Fibroblast of upper back skin (primary cell): ENCODE results near the gene C16orf89.

ENCODE experiments used
- DNase-seq: peaks from one replicate; pipeline ENCODE4 v3.0.0-alpha.2; 2013

The C16orf89 gene

DNA sequence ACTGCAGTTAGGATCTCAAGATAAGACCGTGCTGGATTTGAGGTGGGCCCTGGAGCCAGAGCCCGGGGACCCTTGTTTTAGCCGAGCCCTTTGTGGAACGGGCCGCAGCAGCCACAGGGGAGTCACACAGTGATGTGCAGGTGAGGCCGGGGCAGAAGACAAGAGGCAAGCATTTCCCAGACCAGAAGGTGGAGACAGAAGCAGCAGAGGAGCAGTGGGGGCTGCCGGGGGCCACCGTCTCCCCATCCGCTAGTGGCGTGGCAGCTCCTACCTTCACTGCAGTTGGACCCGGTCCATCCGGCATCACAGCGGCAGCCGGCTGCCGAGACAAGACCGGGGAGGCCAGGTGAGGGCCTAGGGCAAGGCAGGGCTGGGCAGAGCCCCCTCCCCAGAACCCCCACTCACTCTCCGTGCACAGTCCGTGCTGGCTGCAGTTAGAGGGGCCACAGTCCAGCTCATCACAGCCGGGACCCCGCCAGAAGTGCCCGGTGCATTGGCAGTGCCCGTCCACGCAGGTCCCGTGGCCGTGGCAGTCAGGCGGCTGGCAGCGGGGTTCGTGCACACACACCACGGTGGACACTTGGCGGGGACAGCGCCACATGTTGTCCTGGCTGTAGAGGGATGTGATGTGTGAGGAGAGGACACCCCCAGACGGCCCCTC, 38.1 kb downstream of the C16orf89 start:
- DNase-seq: no peak

- no peak for DNase-seq
Measured at GRCh38 chr16:5027086-5027485, 38.7 kb downstream of the C16orf89 start.

DNA sequence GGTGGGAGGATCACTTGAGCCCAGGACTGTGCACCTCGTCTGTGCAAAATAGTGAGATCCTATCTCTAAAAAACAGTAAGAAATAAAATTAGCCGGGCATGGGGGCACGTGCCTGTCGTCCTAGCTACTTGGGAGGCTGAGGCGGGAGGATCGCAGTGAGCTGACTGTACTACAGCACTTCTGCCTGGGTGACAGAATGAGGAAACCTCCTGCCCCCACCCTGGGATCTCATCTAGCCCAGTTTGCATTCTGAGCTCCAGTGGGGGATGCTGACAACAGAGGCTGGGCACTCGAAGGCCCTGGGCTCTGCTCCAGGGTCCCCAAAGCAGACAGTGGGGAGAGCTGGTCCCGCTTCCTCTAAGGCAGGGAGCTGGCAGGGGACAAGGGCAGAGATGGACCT, 39.1 kb downstream of the C16orf89 start:
- no peak for DNase-seq

- no peak for DNase-seq
Measured at GRCh38 chr16:5025171-5025632, 40.6 kb downstream of the C16orf89 start.

DNA sequence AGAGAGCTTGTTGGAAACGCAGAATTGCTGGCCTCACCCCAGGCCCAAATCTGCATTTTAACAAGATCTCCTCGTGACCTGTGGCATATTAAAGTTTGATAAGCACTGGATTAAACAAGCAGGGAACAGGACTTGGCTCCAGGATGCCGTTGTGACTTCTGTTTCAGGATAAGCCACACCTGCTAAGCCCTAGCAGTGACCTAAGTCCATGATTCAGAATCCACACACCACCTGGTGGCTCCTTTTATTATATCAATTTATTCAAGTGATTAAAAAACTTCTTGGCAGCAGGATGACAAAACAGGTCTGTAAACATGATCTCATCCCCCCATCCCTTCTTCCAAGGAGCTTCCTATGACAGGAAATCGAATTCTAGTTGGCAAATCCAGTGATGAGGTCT, 41.1 kb downstream of the C16orf89 start:
- no peak for DNase-seq

DNA sequence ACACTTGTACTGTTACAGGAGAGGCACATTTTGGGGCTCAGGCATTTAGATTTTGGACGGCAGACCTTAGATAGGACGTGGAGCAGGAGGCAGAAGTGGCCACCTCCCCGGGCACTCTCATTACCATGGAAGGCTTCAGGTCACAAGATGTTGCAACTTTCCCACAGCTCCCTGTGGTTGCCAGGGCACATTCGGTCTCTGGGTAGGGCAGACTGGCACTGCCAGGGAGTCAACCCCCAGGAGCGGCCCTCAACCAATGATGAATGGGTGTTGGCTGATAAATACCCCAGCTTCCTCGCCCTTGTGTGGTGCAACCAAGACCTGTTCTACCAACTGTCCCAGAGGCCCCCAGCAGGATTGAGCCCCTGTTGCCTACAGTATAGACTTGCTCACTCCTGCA, 43.2 kb downstream of the C16orf89 start:
- no peak for DNase-seq

DNA sequence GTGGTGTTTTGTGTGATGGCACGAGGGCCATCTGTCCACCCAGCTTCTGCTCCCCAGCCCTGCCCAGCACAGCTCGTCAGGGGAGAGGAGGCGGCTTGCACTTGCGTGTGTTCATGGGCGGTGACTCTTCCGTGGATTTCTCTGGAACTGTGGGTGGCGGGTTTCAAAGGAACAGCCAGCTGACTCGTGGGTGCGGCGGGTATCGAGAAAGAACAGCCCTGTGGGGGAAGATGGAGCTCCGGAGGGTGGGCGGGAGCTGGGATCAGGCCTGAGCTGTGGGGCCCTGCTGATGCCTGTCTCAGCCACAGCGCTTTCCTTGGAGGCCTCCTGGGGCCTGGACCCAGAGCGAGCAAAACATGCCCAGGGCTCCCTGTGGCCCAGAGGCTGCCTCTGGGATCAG, 45.2 kb downstream of the C16orf89 start:
- no peak for DNase-seq

GRCh38 chr16:5019775-5020174, 46.0 kb downstream of the C16orf89 start:
- no peak for DNase-seq

DNA sequence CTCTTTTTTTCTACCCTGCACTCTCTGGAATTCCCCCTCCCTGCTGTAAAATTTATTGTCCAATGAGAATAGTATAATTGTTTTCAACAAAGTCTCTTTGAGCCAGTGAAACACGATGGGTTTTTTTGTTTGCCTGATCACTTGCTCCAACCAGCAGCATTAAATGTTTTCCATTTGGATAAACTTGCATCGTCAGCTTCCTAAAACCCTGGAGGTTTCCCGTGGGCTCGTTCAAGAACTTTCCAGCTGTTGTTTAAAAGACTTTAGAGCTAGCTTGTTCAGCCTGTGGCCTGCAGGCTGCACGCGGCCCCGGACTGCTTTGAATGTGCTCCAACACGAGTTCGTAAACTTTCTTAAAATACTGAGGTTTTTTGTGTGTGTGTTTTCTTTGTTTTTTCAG, 47.0 kb downstream of the C16orf89 start:
- no peak for DNase-seq

- DNase-seq: no peak
Measured at GRCh38 chr16:5017678-5017969, 48.1 kb downstream of the C16orf89 start.

- DNase-seq: no peak
Measured at GRCh38 chr16:5016967-5017677, 48.6 kb downstream of the C16orf89 start.

GRCh38 chr16:5015887-5016286, 49.9 kb downstream of the C16orf89 start:
- no peak for DNase-seq

DNA sequence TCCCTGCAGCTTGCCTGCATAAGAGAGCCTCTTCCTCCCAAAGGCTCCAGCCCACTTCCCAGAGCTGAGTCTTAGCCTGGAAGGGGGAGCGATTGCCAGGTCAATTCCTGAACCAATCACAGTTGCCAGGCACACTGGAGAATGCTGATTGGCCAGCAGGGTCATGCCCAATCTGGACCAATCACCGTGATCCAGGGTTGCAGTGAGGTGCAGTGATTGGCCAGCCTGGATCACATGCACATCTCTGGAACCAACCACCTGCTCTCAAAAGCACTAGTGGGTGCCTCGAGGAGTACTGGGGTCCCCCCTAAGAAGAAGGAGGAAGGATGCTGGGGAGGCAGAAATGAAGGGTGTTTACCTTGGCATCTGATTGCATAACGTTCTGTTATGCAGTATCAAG, 50.4 kb downstream of the C16orf89 start:
- no peak for DNase-seq

DNA sequence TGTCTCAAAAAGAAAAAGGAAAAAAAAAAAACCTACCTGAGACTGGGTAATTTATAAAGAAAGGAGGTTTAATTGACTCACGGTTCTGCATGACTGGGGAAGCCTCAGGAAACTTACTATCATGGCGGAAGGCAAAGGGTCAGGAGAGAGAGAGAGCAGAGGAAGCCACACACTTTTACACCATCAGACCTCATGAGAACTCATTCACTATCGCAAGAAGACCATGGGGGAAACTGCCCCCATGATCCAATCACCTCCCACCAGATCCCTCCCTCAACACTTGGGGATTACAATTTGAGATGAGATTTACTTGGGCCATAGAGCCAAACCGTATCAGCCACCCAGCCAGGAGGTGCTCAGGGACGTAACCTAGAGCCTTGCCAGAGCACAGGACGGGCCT, 52.9 kb downstream of the C16orf89 start:
- no peak for DNase-seq

DNA sequence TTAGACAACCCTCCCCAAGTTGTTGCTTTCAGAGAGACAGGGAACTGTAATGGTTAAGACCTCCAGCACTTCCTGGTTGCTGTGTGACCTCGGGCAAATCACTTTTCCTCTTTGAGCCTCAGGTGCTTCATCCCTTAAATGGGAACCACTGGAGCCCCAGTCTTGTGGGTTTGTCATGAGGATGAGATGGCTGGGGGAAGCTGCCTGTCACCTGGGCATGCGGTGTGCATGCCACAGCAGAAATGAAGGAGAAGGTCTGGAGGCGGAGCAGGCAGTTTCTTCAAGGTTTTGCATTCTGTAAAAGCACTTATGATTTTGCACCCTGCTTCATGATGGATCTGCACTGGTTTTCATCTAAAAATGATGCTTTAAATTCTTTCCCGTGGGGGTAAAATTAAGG, 54.1 kb downstream of the C16orf89 start:
- DNase-seq: no peak

GRCh38 chr16:5010576-5011329, 55.0 kb downstream of the C16orf89 start:
- no peak for DNase-seq

DNA sequence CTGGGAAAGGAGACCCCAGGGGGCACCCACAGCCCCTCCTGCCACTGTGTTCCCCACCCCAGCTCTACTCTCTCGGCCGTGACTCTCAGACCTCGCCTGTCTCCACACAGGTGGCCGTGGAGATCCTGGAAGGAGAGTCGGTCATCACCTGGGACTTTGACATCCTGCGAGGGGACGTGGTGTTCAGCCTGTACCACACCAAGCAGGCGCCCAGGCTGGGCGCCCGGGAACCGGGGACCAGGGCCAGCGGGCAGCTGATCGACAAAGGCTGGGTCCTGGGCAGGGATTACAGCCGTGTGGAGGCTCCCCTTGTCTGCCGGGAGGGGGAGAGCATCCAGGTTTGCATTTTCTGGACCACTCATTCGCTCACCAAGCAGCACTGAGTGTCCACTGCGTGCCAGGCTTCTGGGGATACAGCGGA, 57.4 kb downstream of the C16orf89 start:
- no peak for DNase-seq

DNA sequence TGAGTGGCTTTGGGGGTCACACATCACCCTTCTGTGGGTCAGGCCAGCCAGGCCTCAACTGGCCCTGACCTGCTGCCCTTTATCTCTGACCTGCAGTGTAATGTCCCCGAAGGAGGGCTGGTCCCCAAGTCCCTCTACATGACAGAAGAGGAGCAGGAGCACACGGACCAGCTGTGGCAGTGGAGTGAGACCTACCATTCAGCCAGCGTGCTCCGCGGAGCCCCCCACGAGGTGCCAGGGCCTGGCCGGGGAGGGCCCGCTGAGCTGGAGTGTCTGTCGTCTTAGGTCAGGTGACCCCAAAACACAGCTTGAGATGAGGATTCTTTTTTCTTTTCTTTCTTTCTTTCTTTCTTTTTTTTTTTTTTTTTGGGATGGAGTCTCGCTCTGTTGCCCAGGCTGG, 58.5 kb downstream of the C16orf89 start:
- no peak for DNase-seq

DNA sequence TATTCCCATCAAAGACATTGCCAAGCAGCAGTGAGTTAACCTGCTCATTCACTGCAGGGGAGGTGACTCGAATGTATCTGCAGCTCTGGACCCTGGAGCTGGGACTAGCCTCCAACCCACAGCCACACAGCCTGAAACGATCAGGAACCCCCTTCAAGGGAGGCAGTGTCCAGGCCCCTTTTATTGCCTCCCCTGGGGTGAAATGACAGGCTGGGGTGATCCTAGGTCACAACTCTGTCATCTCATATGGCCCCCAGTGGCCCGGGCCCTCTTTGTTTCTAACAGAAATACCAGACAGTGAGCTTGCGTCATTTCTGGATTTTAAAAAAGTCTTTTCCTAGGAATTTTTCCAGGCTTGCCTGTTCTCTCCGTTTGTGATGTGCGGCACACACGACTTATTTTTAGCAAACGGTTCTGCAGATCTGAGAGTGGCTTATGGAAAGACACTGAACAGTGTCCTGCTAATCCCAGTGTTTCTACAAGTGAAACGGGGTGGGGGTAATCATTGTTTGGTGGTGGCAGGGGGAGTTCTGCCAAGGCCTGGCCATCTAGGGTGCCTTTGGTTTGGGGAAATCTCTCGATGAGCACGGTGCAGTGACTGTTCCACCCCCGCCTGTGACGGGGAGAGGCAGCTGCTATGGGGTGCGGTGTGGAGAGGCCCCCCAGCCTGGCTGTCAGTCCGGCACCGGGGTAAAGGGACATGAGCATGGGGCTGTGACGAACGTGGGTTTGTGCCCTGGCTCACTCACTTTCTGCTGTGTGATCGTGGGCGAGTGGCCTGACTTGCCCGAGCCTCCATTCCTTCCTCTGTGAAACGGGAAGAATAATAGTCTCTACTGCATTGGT, 59.2 kb downstream of the C16orf89 start:
- DNase-seq: no peak

DNA sequence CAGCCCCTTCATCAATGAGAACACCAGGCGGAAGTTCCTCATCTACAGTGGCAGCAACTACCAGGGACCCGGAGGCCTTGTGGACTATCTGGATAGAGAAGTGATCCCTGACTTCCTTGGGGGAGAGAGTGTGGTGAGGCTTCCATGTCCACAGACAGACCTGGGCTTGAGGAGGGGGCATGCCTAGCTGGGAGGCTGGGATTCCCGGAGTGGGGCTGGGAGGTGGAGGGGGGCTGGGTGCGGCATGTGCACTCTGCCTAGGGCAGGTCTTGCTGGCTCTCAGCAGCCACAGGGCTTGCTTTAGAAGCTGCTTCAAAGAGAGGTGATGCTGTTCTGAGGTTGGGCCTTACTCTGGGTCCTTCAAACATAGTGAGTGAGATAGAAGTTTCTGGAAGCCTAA, 59.8 kb downstream of the C16orf89 start:
- DNase-seq: no peak

DNA sequence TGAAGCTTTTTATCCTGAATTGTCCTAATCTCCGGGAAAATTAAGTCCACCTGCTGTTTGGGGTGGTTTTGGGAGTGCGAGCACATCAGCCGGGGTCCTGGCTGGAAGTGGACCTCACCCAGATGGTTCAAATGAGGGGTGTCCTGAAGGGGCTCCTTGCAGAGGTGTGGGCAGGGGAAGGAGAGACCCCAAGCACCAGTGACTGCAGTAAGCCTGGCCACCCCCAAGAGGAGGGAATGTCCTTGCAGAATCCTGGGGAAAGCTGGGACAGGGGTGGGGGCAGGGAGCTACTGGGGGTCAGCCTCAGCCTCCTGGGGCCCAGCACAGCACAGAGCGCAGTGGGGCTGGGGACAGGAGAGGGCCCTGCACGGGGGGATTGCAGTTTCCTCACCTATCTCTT, 61.4 kb downstream of the C16orf89 start:
- no peak for DNase-seq

DNA sequence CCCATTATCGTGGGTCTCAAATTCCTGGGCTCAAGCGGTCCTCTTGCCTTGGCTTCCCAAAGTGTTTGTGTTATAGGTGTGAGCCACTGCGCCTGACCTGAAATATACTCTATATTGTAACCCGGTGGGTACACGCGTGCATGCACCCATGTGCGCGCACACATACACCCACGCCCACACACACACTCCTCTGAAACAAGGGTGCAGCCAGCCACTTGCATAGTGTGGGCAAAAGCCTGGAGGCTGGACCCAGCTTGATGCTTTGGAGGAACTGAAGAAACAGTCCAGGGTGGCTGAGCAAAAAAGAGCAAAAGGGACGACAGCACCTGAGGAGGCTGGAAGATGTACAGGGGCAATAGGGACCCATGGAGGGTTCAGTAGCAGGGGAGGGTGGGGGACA, 61.9 kb downstream of the C16orf89 start:
- DNase-seq: no peak

GRCh38 chr16:5003211-5003610, 62.5 kb downstream of the C16orf89 start:
- DNase-seq: no peak
